VCaP (cell line): ENCODE measurements around the gene OSR1.

Source experiments
- H3K27ac ChIP-seq: fragments of 450-650 bp; 2 replicates; pipeline ENCODE4 v1.5.1; 2017
- CTCF ChIP-seq: fragments of 450-650 bp; conservative IDR thresholded peaks from 2 replicates; pipeline ENCODE4 v1.5.1; 2017; ENCODE audit warnings: mild to moderate bottlenecking, moderate library complexity

The OSR1 gene

GRCh38 chr2:19330436-19330835, 28.0 kb downstream of the OSR1 start:
- no peak overlapping the region for H3K27ac ChIP-seq
- TF ChIP-seq CTCF: no peak

DNA sequence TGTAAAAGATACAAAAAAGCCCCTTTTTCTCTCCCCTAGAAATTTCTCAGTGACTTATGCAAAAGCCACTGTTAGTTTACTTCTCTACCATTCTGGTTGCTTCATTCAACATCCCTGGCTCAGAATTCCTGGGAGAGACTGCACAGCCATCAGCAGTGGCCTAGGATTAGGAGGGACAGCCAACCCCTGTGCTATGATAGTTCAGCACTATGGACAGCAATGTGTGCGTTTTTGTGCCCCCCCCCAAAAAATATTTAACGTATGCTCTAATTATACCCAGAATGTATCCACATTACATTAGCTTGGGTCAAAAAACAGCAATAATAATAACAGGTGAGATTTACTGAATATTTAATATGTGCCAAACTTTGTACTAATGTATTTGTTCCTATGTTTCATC, 29.0 kb downstream of the OSR1 start:
- H3K27ac ChIP-seq: no peak overlapping the region
- TF ChIP-seq CTCF: no peak

DNA sequence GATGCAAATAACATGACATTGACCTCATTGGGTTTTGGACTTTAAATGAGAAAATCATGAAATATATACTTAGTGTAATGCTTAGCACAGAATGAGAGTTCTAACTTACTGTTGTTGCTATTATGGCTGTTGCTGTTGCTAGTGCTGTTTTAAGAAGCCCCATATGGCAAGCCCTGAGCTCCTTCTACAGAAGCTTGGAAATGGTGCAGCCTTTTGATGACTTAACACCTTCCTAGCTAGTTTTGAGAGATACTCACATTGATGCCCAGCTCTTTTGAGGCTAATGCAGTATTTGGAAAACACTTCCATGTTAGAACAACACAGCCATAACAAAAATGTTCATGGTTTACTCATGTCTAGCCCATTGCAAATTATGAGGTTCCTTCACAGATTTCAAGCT, 30.9 kb downstream of the OSR1 start:
- TF ChIP-seq CTCF: no peak
- H3K27ac ChIP-seq: no peak overlapping the region

DNA sequence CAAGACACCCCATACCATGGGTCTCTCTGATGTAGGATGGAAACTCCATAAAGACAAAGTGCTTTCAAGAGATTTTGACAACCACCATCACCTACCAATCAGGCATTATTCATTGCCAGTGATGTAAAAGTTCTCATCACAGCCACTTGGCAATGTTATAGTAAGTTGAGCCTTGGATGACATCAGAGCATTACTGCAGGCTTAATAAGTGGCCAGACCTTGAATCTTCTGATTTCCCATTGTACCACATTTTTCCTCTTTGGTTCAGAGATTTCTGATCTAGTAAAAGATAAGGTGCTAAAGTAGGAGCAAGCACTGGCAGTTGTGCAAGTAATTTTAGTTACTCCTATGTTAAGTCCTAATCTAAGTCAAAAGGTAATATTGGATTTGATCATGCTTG, 36.5 kb downstream of the OSR1 start:
- H3K27ac ChIP-seq: no peak overlapping the region
- TF ChIP-seq CTCF: no peak

- no peak overlapping the region for H3K27ac ChIP-seq
- no peak for TF ChIP-seq CTCF
Measured at GRCh38 chr2:19320813-19321212, 37.6 kb downstream of the OSR1 start.

DNA sequence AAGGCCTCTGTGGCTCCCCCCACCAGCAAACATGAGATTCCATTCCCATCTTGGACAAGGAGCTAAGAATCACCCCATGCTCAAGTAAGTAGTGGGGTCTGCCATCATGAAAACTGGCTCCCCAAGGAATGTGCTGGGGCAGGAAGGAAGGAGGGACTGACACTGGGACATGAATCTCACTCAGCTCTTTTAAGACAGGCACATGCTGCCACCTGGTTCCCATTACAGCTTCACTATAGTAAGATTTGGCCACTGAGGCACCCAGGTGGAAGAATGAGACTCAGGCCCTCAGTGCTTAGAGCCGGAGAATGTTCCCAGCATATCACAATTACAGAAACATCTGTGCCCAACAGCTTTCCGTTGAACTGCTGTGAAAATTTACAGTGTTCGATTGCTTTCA, 38.7 kb downstream of the OSR1 start:
- TF ChIP-seq CTCF: no peak
- no peak overlapping the region for H3K27ac ChIP-seq

GRCh38 chr2:19319064-19319463, 39.4 kb downstream of the OSR1 start:
- H3K27ac ChIP-seq: no peak overlapping the region
- TF ChIP-seq CTCF: no peak

- no peak overlapping the region for H3K27ac ChIP-seq
- no peak for TF ChIP-seq CTCF
Measured at GRCh38 chr2:19313553-19313952, 44.9 kb downstream of the OSR1 start.
